ENCODE measurements around the gene MYO1C. TPM values are rescaled to one million over a fixed set of nuclear protein-coding genes. Genes with fewer than 3 reads are reported as not detected.

MYO1C gene
- total RNA-seq, 1 experiment from 2014 or later: 251 TPM

- H3K27ac ChIP-seq (ENCODE audit: low read length): no peak overlapping the region
- no peak for ATAC-seq
- TF ChIP-seq REST (IDR thresholded peaks at IDR 0.05; ENCODE audit: insufficient read depth in 1 of 2, low read depth in 2 of 2, low read length in 1 of 2) (no peak), POLR2AphosphoS5 (IDR thresholded peaks at IDR 0.05; ENCODE audit: low read depth, low read length) (no peak), CTCF (IDR thresholded peaks at IDR 0.05) (no peak), SIN3A (IDR thresholded peaks at IDR 0.05; ENCODE audit: borderline replicate concordance, insufficient read depth, low read depth, low read length) (no peak), TCF7L2 (IDR thresholded peaks at IDR 0.05; ENCODE audit: low read depth, low read length) (no peak)
- CTCF ChIA-PET: no interaction called here
- no peaks in the 10 kb centered on the region for H3K9me3 ChIP-seq (ENCODE audit: control insufficient read depth, insufficient read depth, low read depth, low read length)
- no peak for DNase-seq (ENCODE audit: low read depth, low spot score)
- POLR2A ChIA-PET: no interaction called here
- no TSS peak for BruUV-seq (replicated peaks)
- no peak overlapping the region for H3K4me3 ChIP-seq (ENCODE audit: low read depth in 2 of 2, low read length in 2 of 2)
- H3K4me1 ChIP-seq (ENCODE audit: control insufficient read depth, insufficient read depth, low read length): peaks cover 2% of the 10 kb centered on the region; the same call in 1 of the 2 replicates
- H3K36me3 ChIP-seq (ENCODE audit: control insufficient read depth, insufficient read depth, low read length): peaks cover 5% of the 10 kb centered on the region
- in situ Hi-C loops (cut with HindIII; ENCODE audit: low pct_unique_long_range_greater_than_20kb, low sequenced_read_pairs): no loop called here
- H3K27me3 ChIP-seq (ENCODE audit: control insufficient read depth, insufficient read depth, low read length): no peaks in the 10 kb centered on the region
- intact Hi-C loops (cut with micrococcal nuclease; ENCODE audit: unreplicated experiment): no loop called here
Measured at GRCh38 chr17:1471490-1471889, 21.0 kb downstream of the MYO1C start.

GRCh38 chr17:1470755-1471462 is 21.6 kb downstream of the MYO1C start:
- Histone ChIP-seq H3K27ac (ENCODE audit: low read length) (no peak overlapping the region), H3K27me3 (ENCODE audit: control insufficient read depth, insufficient read depth, low read length) (no peaks in the 10 kb centered on the region), H3K4me3 (ENCODE audit: low read depth in 2 of 2, low read length in 2 of 2) (no peak overlapping the region), H3K4me1 (ENCODE audit: control insufficient read depth, insufficient read depth, low read length) (peaks cover 2% of the 10 kb centered on the region; the same call in 1 of the 2 replicates), H3K9me3 (ENCODE audit: control insufficient read depth, insufficient read depth, low read depth, low read length) (no peaks in the 10 kb centered on the region), H3K36me3 (ENCODE audit: control insufficient read depth, insufficient read depth, low read length) (peaks cover 5% of the 10 kb centered on the region)
- in situ Hi-C loops (cut with HindIII; ENCODE audit: low pct_unique_long_range_greater_than_20kb, low sequenced_read_pairs) (no loop called here), intact Hi-C loops (cut with micrococcal nuclease; ENCODE audit: unreplicated experiment) (no loop called here)
- POLR2A ChIA-PET: no interaction called here
- CTCF ChIA-PET: no interaction called here
- ATAC-seq (no peak), DNase-seq (ENCODE audit: low read depth, low spot score) (no peak)
- no TSS peak for BruUV-seq (replicated peaks)
- TF ChIP-seq POLR2AphosphoS5 (IDR thresholded peaks at IDR 0.05; ENCODE audit: low read depth, low read length): no peak
- TF ChIP-seq CTCF (IDR thresholded peaks at IDR 0.05): no peak
- TF ChIP-seq REST (IDR thresholded peaks at IDR 0.05; ENCODE audit: insufficient read depth in 1 of 2, low read depth in 2 of 2, low read length in 1 of 2): no peak
- no peak for TF ChIP-seq TCF7L2 (IDR thresholded peaks at IDR 0.05; ENCODE audit: low read depth, low read length)
- no peak for TF ChIP-seq SIN3A (IDR thresholded peaks at IDR 0.05; ENCODE audit: borderline replicate concordance, insufficient read depth, low read depth, low read length)
